ENCODE results near the gene IGFALS.

DNA sequence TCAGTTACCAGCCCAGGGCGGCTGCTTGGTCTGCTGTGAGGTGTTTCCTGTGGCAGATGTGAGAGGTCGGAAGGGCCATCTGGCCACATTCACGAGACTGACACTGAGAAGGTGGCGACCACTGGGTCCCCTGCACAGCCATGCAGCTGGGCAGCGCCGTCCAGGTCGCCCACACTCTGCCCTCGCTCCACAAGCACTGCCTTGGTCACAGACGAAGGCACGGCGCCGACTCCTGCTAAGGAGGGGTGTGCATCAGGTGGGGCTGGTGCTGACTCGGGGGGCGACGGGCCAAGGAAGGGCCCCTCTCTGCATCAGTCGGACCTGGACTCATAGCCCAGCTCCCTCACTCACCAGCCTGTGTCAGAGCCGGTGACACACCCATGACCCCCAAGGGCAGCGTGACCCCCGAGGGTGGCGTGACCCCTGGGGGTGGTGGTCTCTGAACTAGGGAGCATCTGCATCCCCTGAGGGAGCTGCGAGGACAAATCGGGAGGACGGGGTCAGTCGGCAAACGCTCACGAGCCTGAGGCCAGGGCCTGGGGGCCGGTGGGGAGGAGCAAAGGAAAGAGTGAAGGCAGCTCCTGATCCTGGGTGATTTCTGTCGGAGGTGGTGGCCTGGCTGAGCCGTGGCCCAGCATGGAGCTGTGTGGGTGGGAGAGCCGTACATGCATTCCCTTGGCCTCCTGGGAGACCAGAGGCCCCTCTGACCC is 52.6 kb downstream of the IGFALS start:
- TF ChIP-seq, protein P1, sequence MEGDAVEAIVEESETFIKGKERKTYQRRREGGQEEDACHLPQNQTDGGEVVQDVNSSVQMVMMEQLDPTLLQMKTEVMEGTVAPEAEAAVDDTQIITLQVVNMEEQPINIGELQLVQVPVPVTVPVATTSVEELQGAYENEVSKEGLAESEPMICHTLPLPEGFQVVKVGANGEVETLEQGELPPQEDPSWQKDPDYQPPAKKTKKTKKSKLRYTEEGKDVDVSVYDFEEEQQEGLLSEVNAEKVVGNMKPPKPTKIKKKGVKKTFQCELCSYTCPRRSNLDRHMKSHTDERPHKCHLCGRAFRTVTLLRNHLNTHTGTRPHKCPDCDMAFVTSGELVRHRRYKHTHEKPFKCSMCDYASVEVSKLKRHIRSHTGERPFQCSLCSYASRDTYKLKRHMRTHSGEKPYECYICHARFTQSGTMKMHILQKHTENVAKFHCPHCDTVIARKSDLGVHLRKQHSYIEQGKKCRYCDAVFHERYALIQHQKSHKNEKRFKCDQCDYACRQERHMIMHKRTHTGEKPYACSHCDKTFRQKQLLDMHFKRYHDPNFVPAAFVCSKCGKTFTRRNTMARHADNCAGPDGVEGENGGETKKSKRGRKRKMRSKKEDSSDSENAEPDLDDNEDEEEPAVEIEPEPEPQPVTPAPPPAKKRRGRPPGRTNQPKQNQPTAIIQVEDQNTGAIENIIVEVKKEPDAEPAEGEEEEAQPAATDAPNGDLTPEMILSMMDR (IDR thresholded peaks at IDR 0.05), result no peak
- TF ChIP-seq POLR2AphosphoS5 (IDR thresholded peaks at IDR 0.05), result no peak

Measured in gastroesophageal sphincter (tissue), 3 donors.